ENCODE results near the gene GREB1L.

- TF ChIP-seq POLR2AphosphoS5 (IDR thresholded peaks at IDR 0.05; ENCODE audit: low read depth, low read length), result no peak
- TF ChIP-seq SIN3A (IDR thresholded peaks at IDR 0.05; ENCODE audit: borderline replicate concordance, insufficient read depth, low read length), result no peak
- TF ChIP-seq, protein P1, sequence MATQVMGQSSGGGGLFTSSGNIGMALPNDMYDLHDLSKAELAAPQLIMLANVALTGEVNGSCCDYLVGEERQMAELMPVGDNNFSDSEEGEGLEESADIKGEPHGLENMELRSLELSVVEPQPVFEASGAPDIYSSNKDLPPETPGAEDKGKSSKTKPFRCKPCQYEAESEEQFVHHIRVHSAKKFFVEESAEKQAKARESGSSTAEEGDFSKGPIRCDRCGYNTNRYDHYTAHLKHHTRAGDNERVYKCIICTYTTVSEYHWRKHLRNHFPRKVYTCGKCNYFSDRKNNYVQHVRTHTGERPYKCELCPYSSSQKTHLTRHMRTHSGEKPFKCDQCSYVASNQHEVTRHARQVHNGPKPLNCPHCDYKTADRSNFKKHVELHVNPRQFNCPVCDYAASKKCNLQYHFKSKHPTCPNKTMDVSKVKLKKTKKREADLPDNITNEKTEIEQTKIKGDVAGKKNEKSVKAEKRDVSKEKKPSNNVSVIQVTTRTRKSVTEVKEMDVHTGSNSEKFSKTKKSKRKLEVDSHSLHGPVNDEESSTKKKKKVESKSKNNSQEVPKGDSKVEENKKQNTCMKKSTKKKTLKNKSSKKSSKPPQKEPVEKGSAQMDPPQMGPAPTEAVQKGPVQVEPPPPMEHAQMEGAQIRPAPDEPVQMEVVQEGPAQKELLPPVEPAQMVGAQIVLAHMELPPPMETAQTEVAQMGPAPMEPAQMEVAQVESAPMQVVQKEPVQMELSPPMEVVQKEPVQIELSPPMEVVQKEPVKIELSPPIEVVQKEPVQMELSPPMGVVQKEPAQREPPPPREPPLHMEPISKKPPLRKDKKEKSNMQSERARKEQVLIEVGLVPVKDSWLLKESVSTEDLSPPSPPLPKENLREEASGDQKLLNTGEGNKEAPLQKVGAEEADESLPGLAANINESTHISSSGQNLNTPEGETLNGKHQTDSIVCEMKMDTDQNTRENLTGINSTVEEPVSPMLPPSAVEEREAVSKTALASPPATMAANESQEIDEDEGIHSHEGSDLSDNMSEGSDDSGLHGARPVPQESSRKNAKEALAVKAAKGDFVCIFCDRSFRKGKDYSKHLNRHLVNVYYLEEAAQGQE (IDR thresholded peaks at IDR 0.05; ENCODE audit: insufficient read depth in 1 of 2, low read depth in 2 of 2, low read length in 2 of 2), result no peak
- no peak for TF ChIP-seq TAF1 (IDR thresholded peaks at IDR 0.05; ENCODE audit: borderline replicate concordance, insufficient read depth, low read length)
Observed at GRCh38 chr18:21468514-21469164, 226.6 kb downstream of the GREB1L start.

Measured in PFSK-1 (cell line).